GM21528 (cell line): ENCODE measurements around the gene RAD51B.

Experiments used
- ATAC-seq: cut with Tn5 transposase; IDR thresholded peaks from one replicate; pipeline ENCODE4 v1.9.1; 2021; ENCODE audit warnings: mild to moderate bottlenecking, moderate library complexity; ENCODE audit not compliant: unreplicated experiment, low FRiP score

Gene RAD51B

DNA sequence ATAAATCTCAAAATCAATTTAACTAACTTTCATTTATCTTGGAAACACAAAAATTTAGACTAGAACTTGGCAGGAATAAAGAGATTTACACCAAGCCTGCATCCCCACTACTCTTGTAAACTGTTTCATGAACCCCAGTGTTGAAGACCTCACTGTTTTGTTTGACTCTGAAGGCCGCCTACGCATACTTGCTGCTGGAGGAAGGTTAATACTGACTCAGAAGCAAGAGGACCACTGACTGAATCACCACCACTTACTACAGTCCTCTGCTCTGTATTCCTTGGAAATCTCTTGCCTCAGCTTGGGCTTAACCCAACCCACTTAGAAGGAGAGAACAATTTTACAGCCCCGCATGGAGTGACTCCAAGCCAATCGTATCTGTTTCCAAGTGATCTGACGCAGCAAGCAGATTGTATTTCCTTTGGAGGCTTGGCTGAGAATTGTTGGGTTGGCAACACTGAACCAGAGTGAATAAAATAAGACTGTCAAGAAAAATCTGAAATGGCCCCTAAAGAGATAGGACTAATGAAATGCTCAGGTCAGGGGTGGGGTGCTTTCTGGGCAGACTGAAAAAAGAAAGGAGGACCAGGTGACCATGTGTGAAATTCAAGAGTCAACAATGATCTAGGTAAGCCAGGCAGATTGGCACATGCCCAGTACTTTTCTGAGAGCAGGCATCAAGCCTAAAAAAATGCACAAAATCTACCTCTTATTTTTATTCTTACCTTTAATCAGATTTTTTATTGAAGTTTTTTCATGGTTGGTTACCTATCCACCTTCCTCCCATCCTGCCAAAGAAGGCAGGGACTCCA lies 724.7 kb downstream of the RAD51B start:
- no peak for ATAC-seq

DNA sequence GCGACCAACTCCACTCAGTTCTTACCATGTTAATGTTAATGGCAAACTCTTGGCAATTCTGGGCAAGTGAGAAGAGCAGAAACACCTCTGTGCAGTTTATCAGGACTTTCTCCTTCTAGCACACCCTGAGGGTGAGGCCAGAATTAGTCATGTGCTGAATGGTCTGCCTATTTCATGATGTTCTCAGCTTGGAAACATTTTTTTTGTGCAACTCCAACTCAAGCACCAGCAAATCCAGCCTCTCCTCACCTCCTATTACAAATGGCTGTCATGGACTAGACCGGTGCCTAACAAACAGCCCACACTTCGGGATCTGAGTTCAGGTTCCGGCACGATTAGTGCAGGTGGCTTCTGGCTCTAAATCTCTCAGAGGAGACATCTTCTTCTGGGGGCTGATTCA lies 727.3 kb downstream of the RAD51B start:
- no peak for ATAC-seq

DNA sequence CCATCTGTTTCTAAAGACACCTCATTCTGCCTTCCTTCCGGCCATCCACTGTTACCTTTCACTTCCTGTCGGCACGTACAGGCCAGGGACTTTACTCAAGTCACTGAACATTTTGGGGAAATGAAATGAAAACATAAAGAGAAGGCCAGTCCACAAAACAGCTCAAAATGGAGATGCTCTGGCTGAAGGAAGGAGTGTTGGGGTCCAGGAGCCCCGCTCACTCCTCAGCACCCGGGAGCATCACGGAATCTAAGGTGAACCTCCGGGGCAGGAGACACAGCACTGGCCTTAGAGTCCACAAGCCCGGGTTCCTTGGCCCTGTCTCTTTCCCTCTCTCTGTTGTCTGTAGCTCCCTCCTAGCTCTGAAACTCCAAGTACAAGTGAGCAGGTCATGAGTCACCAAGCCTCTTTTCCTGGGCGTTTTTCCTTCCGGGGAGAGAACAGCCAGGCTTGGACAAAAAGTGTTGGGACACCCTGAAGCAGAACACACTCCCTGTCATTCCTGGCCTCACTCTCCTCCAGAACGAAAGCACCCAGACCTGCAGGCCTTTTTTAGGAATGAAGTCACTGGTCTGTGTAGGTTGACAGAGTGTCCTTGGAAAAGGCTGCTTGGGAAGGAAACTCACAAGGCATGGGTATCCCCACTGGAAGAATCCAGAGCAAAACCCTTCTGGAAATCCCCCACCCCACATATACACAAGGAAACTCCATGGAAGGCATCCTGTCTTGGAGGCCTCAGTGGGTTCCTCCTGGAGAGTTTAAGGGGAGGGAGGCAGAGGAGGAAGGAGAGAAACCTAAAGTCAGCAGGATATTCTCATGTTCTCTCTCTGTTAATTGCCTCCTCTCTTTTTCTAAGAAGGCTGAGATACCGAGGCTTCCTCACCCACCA lies 728.0 kb downstream of the RAD51B start:
- no peak for ATAC-seq

DNA sequence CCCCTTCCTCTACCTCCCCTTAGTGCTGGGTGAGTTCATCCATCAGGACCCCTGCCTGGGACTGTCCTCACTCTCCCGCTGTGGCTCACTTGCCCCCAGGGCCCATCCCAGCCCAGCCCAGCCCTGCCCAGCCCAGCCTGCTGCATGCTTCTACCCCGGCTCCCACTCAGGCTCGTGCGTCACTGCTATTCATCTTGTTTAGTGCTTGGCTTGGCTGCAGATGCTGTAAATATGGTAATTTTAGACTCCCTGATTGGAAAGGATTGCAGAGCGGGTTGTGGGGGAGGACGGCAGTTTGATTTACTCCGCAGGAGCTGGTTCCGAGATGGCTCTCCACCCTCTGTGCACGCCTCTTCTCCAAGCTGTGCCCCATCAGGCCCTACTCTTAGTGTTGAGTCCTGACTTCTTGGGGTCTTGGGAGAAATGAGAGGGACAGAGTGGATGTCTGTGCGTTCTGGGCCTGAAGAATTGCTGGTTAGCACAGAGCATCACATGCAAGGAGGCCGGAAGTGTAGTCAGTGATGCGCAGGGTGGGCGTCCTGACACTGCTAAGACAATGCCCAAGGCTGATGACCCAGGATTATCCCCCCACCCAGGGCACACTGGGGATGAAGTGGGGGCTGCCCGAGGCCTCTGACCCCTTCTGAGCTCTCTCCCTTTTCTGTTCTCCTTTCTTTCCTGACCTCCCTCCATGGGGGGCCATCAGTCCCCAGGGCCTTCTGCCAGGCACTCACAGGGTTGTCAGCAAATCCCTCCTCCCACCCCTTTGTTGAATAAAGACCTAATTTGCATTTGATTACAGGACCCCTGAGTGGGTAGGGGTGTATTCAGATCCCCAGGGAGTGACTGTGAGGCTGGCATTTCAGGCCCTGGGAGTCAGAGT lies 728.9 kb downstream of the RAD51B start:
- ATAC-seq: no peak

DNA sequence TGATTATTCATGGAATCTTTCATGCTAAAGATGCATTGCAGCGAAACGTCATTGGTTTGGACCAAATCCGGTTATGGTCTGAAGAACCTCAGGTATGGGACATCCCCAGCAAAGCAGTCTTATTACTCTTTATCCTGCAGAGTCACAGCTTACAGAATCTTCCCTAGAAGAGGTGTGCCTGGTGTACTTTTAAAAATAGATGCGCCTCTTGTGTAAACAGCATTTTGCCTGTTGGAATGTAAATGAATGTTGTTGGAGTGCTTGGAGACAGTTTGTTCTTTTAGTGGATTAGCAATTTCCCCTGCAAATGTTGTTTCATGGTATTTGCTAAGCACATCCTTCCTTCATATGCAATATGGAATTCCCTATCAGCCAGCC lies 730.7 kb downstream of the RAD51B start:
- no peak for ATAC-seq

DNA sequence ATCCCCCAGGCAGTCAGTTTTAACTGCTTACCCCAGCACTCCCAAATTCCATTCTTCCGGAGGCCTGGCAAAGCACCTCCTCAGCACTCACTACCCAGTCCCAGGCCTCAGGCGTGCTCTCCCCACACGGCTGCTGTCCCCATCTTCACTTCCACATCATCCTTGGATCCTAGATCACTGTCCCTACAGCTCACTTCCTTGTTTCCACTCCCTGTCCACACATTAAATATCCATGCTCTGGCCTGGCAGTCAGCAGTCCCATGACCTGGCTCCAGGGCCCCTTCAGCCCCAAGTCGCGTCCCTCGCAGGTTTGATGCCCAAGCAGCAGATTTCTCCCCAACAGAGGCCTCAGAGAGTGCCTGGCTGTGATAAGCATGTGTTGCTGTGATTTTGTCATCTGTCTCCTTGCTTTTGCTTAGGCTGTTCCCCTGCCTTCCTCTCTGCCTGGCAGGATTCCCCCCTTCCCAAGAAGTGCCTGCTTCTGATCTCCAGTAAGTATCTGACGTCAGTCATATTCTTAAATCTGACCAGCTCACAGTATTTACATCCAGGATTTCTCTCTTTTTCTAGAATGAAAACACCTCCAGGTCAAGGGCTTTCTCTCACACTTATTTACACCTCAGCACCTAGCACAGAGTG lies 731.6 kb downstream of the RAD51B start:
- no peak for ATAC-seq

DNA sequence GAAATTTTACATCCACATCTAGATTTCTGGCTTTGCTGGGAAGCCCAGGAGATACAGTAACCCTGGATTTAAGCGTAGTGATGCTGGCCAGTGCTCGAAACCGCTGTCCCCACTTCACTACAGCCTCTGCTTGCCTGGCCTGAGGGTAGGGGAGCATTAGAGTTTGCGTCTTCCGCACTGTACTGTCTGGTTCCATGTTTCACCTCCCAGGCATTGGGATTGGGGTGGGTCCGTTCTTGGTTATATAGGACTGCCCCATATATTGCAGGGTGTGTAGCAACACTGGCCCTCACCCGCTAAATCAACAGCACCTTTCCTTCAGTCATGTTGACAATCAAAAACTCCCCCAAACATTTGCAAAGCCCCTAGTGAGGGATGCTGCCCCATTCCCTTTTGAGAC lies 732.5 kb downstream of the RAD51B start:
- ATAC-seq: no peak

DNA sequence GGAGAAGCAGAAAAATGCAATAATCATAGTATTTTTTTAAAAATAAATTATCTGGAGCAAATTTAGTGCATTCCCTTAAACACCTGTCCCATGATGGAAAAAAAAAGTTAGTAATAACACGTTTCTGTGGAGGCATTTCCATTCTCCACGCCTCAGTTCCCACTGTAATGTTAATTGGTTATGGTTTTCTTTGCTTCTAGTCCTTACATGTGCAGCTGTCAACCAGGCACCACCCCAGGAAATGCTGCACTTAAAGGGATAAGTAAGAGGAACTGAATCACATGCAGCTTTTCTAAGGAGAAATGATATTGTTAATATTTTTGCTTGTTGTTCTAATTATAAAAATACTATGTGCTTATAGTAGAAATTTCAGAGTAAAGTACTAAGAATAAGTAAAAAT lies 733.0 kb downstream of the RAD51B start:
- no peak for ATAC-seq

DNA sequence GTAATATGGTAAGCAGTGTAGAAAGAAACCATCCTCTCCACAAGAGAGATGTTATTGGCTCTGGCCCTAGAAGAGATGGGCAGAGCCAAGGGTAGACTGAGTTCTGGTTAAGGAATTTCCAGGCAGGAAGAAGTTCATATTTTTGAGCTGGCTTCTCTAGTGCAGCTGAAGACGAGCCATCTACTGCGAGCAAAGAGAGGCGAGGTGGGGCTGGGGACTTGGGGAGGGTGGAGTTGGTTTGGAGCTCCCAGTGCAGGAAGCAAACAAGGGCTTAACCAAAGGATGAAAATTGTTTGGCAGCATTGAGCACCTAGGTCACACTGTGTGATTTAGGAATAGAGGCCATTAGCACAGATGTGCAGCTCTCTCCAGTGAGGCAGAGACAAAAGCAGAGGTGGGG lies 733.7 kb downstream of the RAD51B start:
- no peak for ATAC-seq

DNA sequence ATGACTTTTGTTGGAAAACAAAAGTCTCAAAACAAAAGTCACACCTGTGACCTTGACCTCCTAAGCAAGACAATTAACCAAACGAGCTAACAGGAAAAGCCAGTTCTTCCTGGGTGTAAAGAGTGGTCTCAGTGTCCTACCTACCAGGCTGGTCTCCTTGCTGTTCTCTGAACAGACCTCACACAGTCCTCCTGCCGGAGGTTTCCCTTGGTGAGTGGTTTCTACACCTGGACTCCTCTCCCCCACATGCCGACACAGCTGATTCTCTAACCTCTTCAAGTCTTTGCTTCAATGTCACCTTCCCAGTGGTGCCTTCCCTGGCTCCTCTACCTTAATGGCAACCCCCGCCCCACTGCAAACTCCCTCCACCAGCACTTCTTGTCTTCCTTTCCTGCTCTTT lies 734.7 kb downstream of the RAD51B start:
- ATAC-seq: no peak

DNA sequence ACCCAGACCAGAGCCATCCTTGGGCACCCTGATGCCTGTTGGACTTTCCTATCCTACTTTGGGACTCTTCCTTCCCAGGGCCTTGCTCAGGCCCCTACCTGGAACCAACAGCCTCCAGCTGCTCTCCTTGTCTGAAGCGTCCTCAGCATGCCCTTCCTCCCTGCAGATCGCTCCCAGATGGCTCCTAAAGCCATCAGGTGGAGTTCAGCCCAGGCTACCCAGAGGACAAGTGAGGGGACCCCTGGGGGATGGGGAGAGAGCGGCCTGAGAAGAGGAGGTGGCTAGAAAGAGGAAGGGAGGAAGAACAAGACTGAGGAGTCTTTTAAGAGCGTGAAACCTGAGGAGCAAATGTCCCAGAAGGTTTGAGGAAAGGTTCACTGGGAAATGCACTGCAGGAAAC lies 736.7 kb downstream of the RAD51B start:
- ATAC-seq: no peak

DNA sequence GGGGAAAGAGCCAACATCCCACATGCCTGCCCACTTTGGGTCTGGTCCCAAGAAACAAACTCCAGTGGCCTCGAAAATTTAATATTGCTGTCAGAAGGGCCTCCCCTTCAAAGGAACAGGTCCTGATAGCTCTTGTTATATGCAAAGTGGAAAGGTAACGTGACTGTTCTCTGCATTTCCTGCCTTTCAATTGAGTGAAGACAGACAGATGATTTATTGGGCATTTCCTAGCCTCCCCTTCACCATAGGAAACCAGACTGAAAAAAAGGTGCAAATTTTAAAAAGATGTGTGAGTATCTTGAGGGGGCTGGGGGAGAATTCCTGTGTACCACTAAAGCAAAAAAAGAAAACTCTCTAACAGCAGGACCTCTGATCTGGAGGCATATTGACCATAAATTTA lies 738.1 kb downstream of the RAD51B start:
- no peak for ATAC-seq

DNA sequence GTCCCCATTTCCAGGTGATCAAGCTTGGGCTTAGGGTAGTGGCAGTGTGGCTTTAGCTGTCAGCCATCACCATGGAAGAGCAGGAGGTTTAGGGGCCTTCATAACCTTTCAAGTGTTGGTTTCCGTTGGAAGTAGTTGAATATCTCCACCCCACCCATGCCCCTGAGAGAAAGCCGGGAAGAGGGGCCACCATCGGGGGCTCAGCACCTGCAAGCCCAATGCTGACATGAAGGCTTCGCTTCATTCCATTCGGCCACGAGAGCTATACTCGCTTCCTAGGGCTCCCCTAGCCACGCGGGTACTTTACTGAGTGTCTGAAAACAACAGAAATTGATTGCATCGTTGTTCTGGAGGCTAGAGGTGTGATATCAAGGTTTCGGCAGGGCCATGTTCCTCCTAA lies 738.5 kb downstream of the RAD51B start:
- ATAC-seq: no peak

DNA sequence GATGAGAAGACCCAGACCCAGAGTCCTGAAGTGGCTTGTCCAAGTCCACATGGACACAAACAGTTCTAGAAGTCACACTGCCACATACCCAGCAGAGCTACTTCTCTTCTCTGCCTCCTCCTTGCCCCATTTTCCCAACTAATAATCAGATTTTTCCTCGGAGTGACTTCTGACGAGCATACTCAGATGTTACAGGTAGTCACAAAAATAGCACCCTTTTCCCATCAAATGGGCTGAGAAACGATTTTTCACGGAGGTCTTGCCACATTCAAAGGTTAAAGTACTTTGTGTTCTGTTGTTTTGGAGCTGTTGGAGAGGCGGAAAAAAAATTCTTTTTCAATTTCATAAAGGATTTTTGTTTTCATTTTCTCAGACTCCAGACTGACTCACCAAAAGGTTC lies 740.4 kb downstream of the RAD51B start:
- no peak for ATAC-seq

DNA sequence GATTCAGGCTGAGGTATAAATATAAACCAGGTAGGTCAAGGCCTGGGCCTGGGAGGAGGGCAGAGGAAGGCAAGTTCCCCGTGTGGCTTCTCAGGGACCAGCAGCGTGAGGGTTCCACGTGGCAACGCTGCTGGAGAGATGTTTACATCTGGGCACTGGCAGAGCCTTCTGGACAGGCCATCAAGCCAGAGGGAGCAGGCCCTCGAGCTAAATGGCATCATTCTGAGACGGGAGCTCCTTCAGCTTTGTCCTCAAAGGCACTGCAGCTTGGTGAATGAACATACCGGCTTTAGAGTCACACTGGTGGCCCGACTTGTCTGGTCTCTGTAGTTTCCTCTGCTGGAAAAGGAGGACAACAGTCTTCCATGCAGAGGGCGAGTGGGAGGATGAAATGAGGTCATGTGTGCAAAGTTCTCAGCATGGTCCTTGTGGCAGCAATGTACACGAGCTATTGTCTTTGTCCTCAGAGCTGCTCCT lies 742.0 kb downstream of the RAD51B start:
- ATAC-seq: no peak

DNA sequence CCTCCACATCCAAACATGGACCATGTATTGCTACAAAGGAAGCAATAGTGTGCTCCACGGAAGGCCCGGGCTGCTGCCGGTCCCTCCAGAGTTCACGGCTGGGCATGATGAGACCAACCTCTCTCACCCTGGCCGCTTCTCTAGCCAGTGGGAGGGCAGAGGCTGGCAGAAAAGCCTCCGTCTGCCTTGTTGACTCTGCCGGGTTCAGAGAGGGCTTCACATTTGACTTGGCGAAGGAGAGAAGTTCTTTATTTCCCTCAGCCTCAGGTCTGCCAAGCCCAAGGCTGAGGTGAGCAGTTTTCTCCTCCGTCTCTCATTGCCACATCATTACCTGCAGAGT lies 743.3 kb downstream of the RAD51B start:
- no peak for ATAC-seq

DNA sequence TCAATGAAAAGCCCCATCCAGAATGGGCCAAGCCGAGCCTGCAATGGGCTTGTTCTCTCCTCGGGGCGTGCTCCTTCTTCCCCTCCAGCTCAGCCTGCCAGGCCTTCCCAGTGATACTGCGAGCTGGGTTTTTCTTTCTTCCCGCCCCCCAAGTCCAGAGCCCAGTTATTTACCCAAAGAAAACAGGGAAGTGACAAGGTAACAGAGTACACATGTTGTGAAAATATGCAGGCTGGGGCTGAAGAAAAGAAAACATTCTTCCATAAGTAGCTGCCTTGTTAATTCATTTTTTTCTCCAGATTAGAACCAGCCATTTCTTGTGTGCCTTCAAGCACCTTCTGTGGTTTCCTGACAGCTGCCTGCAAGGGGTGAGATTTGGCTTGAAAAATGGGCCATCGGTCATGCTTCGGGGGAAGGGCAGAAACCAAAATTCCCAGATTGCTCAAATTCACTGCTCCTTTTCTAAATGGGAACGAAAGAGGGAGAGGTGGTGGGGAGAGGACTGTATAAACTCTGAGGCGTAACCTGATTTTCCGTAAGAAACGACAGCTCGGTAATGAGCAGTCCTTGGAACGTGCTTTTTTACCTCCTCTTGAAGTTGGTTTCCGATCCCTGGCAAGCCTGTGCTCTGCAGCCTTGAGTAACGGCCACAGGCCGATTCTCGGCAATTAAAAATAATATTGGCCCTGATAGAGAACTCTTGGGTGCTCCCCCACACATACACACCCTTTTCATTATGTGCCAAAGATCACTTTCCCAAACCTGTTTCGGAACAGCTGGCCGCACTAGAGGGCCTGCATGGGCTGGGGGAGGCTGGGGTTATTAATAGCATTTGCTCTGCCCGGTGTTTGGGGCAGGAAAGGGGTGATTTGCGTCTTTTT lies 743.9 kb downstream of the RAD51B start:
- no peak for ATAC-seq

DNA sequence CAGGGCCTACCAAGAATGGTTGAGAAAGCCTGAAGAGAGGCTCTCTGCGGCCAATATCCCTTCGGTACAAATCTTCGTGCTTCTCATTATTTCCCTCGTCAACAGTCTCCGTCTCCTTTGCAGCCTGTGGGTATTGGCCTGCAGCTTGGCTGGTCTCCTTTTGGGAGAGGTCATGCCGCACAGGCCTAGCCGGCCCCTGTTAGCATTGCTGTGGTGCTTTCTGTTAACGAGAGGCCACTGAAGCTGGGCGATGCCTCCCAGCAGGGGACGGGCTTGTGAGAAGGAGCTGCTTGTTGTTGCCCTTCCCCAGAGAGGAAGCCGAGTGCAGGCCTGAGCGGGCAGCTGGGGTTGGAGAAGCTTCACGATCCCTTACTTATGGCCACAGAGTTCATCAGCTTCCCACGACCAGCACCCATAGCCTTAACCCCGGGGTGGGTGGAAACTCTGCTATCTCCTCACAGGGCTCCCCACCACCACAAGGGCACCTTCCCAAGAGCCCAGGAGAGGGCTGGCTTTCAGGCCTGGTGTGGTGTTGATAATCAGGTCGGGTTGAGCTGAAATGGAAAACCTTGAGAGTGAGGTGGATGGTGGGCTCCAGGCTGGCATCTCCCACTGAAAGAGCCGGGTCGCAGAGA lies 744.7 kb downstream of the RAD51B start:
- ATAC-seq: no peak
